Smooth muscle cell (in vitro differentiated cells): Measurements from ENCODE around the gene STIM2. TPM values are rescaled to one million over a fixed set of nuclear protein-coding genes. Genes with fewer than 3 reads are reported as not detected.

Source experiments
- DNase-seq: peaks from one replicate; lab custom pipeline; 2025; ENCODE audit not compliant: unreplicated experiment; lab: John Stamatoyannopoulos, UW
- H2AFZ ChIP-seq: fragments of 200-600 bp; sonication (generic); 2 replicates; pipeline ENCODE4 v1.6.0; 2016; ENCODE audit warnings: antibody characterized with exemption, low read depth, mild to moderate bottlenecking
- H3F3A ChIP-seq: fragments of 200-600 bp; sonication (generic); 2 replicates; pipeline ENCODE4 v1.6.0; 2017; ENCODE audit warnings: antibody characterized with exemption, low read depth
- H3K27ac ChIP-seq: fragments of 200-600 bp; sonication (generic); 2 replicates; pipeline ENCODE4 v1.5.1; 2016; ENCODE audit warnings: low read depth, mild to moderate bottlenecking
- H3K27me3 ChIP-seq: fragments of 200-600 bp; sonication (generic); 2 replicates; pipeline ENCODE4 v1.6.1; 2016; ENCODE audit warnings: low read depth, mild to moderate bottlenecking
- H3K36me3 ChIP-seq: fragments of 200-600 bp; sonication (generic); 2 replicates; pipeline ENCODE4 v1.5.1; 2016; ENCODE audit warnings: low read depth
- H3K4me1 ChIP-seq: fragments of 200-600 bp; sonication (generic); 2 replicates; pipeline ENCODE4 v1.5.1; 2016; ENCODE audit warnings: low read depth
- H3K4me2 ChIP-seq: fragments of 200-600 bp; sonication (generic); 2 replicates; pipeline ENCODE4 v1.6.0; 2016; ENCODE audit warnings: mild to moderate bottlenecking
- H3K4me3 ChIP-seq: fragments of 200-600 bp; sonication (generic); 2 replicates; pipeline ENCODE4 v1.5.1; 2016; ENCODE audit warnings: mild to moderate bottlenecking
- H3K79me2 ChIP-seq: fragments of 200-600 bp; sonication (generic); 2 replicates; pipeline ENCODE4 v1.6.0; 2016; ENCODE audit warnings: low read depth, mild to moderate bottlenecking
- H3K9ac ChIP-seq: fragments of 200-600 bp; sonication (generic); 2 replicates; pipeline ENCODE4 v1.6.0; 2016; ENCODE audit warnings: low read depth
- H3K9me3 ChIP-seq: fragments of 200-600 bp; sonication (generic); replicated peaks from 2 replicates; pipeline ENCODE4 v1.5.1; 2016; ENCODE audit warnings: low read depth
- H4K20me1 ChIP-seq: fragments of 200-600 bp; sonication (generic); 2 replicates; pipeline ENCODE4 v1.6.0; 2016; ENCODE audit warnings: low read depth
- WGBS: methylation state at CpG from one replicate; pipeline ENCODE4 v1.1.7; 2016; ENCODE audit warnings: low lambda C conversion rate; 5-methylcytosine and 5-hydroxymethylcytosine counted together
- polyA plus RNA-seq: library from polyadenylated mRNA; unstranded; fragments of >200 nt; fragmentation: Nextera tagmentation; extraction: Ambion mirVana; gene quantifications from 2 replicates; pipeline ENCODE4 v1.2.1, GENCODE V29; 2016
- total RNA-seq: library from RNA; depleted of rRNA; stranded (reverse); fragments of >200 nt; gene quantifications from 2 replicates; pipeline ENCODE4 v1.2.3, GENCODE V29; 2014
- TF ChIP-seq, protein P1 (sequence below): fragments of 200-600 bp; sonication (generic); IDR thresholded peaks from 2 replicates; pipeline ENCODE4 v1.5.1; 2017; ENCODE audit warnings: borderline replicate concordance, mild to moderate bottlenecking, antibody characterized with exemption; ENCODE audit not compliant: insufficient read depth, poor library complexity, severe bottlenecking

Gene STIM2
- total and polyA plus RNA-seq, 2 experiments from 2014 or later: 31.0 to 69.0 TPM

GRCh38 chr4:26907731-26908599 is 47.3 kb downstream of the STIM2 start:
- Histone ChIP-seq H3K4me2 (no peak overlapping the region), H4K20me1 (peaks cover 99% of the 10 kb centered on the region), H3K36me3 (no peaks in the 10 kb centered on the region), H3K9ac (no peak overlapping the region), H3K4me1 (no peaks in the 10 kb centered on the region), H2AFZ (no peak overlapping the region), H3K27ac (no peak overlapping the region), H3K27me3 (no peaks in the 10 kb centered on the region), H3F3A (peaks cover 8% of the 10 kb centered on the region), H3K79me2 (peaks cover 99% of the 10 kb centered on the region), H3K4me3 (no peak overlapping the region), H3K9me3 (no peaks in the 10 kb centered on the region)
- DNase-seq: no peak
- WGBS: 91% methylated on average over 7 of the region's 7 CpGs
- TF ChIP-seq, protein P1, sequence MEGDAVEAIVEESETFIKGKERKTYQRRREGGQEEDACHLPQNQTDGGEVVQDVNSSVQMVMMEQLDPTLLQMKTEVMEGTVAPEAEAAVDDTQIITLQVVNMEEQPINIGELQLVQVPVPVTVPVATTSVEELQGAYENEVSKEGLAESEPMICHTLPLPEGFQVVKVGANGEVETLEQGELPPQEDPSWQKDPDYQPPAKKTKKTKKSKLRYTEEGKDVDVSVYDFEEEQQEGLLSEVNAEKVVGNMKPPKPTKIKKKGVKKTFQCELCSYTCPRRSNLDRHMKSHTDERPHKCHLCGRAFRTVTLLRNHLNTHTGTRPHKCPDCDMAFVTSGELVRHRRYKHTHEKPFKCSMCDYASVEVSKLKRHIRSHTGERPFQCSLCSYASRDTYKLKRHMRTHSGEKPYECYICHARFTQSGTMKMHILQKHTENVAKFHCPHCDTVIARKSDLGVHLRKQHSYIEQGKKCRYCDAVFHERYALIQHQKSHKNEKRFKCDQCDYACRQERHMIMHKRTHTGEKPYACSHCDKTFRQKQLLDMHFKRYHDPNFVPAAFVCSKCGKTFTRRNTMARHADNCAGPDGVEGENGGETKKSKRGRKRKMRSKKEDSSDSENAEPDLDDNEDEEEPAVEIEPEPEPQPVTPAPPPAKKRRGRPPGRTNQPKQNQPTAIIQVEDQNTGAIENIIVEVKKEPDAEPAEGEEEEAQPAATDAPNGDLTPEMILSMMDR: no peak

DNA sequence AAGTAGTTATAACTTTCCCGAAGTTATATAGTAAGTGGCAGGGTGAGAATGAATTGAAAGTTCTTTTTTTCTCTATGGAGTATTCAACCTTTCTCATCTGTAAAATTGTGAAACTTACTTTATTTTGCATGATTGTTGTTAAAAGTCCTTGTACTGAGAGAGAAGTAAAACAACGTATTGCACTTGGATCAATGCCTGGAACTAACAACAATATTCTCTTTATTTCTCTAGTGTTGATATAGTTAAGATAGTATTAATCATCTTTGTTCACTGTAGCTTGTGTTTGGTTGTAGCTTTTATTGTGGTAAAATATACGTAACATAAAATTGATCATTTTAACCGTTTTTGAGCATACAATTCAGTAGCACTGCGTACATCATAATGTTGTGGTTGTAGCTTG is 48.7 kb downstream of the STIM2 start:
- DNase-seq: no peak
- Histone ChIP-seq H3K4me2 (no peak overlapping the region), H3K27ac (no peak overlapping the region), H4K20me1 (peaks cover 97% of the 10 kb centered on the region), H3K9me3 (no peaks in the 10 kb centered on the region), H3F3A (peaks cover 6% of the 10 kb centered on the region), H3K4me1 (peaks cover 4% of the 10 kb centered on the region), H2AFZ (no peak overlapping the region), H3K4me3 (no peak overlapping the region), H3K9ac (no peak overlapping the region), H3K36me3 (no peaks in the 10 kb centered on the region), H3K79me2 (peaks cover 99% of the 10 kb centered on the region), H3K27me3 (no peaks in the 10 kb centered on the region)
- WGBS: 96% methylated on average over 5 of the region's 5 CpGs
- TF ChIP-seq, protein P1: no peak

DNA sequence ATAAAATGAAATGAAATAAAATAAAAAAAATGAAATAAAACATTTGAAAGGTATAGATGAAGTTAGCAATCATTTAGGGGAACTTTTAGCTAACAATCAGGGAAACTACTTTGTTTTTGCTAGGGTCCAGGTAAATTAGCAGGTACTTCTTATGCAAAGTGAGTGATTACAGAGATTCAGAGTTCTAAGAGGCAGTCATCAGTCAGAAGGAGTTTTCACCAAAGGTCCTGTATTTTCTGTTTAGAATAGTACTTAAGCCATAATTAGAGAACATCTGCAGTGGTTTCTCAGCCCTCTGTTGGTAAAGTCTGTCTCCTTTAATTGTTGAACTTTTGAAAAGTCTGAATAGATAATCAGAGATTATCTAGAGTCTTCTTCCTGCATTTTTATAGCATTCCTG is 50.6 kb downstream of the STIM2 start:
- H4K20me1 ChIP-seq: peaks cover 95% of the 10 kb centered on the region
- no peaks in the 10 kb centered on the region for H3F3A ChIP-seq
- H3K79me2 ChIP-seq: peaks cover 100% of the 10 kb centered on the region
- no peak overlapping the region for H2AFZ ChIP-seq
- no peak overlapping the region for H3K27ac ChIP-seq
- TF ChIP-seq, protein P1: no peak
- H3K9ac ChIP-seq: no peak overlapping the region
- no peaks in the 10 kb centered on the region for H3K27me3 ChIP-seq
- H3K9me3 ChIP-seq: no peaks in the 10 kb centered on the region
- peaks cover 4% of the 10 kb centered on the region for H3K4me1 ChIP-seq
- no peak for DNase-seq
- no peak overlapping the region for H3K4me2 ChIP-seq
- no peak overlapping the region for H3K4me3 ChIP-seq
- no peaks in the 10 kb centered on the region for H3K36me3 ChIP-seq

- Histone ChIP-seq H4K20me1 (peaks cover 97% of the 10 kb centered on the region), H3K27ac (no peak overlapping the region), H3K4me1 (peaks cover 4% of the 10 kb centered on the region), H2AFZ (no peak overlapping the region), H3K4me2 (no peak overlapping the region), H3K79me2 (peaks cover 100% of the 10 kb centered on the region), H3K36me3 (no peaks in the 10 kb centered on the region), H3K27me3 (no peaks in the 10 kb centered on the region), H3K9me3 (no peaks in the 10 kb centered on the region), H3F3A (no peaks in the 10 kb centered on the region), H3K4me3 (no peak overlapping the region), H3K9ac (no peak overlapping the region)
- DNase-seq: no peak
- WGBS: 89% methylated on average over 6 of the region's 6 CpGs
- TF ChIP-seq, protein P1: no peak
These were observed 51.4 kb downstream of the STIM2 start for GRCh38 chr4:26912069-26912468.
